Activated CD4-positive, alpha-beta T cell treated with anti-CD3 and anti-CD28 coated beads, Interleukin-2, amount 50 U/mL, for 1 hour (primary cell): ENCODE results near the gene EXOC4.

Experiments used
- DNase-seq: peaks from one replicate; pipeline ENCODE4 v3.0.0-alpha.2; 2020

EXOC4 gene

DNA sequence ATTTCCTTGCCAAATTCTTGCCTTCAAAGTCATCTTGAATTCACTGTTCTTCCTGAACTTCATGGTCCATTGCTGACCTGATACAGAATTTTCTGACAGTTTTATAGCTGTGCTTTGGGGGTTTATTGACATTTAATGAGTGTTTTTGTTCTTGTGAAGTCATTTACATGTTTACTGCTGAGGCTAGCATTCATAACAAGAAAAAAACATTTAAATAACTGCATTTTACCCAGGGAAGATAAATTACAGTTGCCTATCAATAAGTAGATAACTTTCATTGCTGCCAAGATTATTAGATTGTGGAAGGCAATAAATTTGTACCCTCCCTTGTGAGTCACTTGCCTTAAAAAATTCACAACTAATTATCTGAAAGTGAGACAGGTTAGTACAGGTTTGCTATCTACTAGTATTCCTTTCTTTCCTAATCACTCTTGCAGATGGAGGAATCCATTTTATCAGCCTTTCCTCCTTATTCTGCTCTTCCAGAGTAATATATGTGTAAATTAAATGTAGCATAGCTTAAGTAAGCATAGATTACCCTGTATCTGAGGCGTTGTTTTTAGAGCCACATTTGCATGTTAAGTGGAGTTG is 178.4 kb downstream of the EXOC4 start:
- DNase-seq, result no peak

DNA sequence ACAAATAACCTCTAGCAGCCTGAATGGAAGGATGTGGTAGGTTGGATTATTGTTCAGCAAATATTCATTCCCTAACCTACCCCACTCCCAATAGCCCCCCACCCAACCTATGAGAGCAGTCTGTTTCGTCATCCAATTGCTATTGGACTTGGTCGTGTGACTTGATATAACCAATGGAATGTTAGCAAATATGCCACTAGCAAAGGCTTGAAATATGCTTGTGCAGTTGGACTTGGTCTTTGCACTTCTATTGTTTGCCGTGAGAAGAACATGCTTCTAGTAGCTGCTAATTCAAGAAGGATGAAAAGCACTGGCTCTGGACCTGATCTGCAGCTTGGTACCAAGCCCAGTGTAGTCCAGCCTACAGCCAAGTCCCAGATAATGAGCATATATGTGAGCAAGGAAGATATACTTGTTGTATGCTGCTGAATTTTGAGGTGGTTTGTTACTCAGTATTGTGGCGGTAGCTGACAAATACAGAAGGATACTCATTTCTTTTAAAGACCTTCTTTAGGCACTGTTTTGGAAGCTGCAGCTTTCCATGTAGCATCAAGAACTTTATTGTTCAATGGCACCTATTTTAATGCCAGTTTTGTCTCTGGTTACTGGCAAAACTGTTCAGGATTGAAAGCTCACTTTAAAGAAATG is 180.4 kb downstream of the EXOC4 start:
- no peak for DNase-seq

DNA sequence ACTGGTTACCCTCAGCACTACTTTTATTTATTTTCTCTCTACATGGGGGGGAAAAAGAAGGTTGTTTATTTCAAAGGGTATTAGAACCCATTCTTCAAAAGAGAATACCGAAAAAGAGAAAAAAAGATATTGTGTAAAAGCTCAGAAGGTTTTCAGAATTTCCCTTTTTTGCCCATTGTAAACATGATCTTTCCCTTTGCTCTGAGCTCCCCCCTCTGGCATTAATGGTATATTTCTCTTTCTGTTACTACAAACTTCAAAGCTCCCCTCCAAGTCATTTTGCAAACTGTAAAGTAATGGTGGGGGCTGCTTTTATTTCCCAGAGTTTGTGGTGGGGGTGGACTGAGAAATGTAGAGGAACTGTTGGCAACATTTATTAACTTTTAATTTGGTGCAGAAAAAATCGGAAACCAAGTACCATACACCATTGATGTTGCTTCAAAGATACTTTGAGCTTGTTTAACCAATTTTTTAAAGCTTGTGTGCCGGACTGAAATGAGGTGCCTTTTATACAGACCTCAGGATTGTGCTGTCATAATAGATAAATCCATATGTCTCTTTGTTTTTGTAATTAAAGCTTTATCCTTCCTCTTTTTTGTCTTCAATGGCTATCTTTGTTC is 181.5 kb downstream of the EXOC4 start:
- no peak for DNase-seq

- no peak for DNase-seq
Observed at GRCh38 chr7:133436014-133436428, 183.1 kb downstream of the EXOC4 start.

DNA sequence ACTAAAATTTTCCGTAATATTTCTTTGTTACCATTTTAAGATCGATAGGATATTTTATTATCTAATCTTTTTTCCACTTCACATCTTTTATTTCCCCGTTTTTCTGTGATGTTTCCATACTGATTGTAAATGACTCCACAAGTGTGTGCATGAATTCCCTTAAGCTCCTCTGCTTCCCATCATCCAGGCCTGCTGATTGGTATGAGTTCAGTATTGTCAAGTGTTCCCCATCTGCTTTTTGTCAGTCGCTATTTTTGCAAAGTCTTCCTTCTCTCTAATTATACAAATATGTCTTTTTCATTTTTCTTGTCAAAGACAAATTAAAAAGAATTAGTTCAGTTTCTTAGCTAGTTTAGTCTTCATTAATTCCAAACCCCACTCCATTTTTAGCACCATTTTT is 184.7 kb downstream of the EXOC4 start:
- DNase-seq, result no peak

DNA sequence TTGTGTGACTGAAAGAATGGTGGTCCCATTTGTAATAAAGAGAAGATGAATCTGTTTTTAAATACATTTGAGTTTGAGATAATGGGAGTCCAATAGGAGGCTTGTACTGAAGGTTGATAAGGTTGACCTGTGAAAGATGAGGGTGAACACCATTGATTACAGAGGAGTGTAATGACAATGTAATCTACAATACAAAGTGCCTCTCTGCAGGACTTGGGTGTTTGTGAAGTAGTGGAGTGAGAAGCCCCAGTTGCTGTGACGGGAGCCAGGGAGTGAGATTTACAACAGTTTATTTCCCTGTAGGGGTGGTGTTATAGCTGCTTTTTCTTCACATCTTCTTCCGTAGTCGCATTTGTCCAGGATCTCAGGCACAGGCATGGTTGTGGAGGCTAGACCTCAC is 189.9 kb downstream of the EXOC4 start:
- no peak for DNase-seq

GRCh38 chr7:133445617-133446016 is 192.7 kb downstream of the EXOC4 start:
- DNase-seq, result no peak

DNA sequence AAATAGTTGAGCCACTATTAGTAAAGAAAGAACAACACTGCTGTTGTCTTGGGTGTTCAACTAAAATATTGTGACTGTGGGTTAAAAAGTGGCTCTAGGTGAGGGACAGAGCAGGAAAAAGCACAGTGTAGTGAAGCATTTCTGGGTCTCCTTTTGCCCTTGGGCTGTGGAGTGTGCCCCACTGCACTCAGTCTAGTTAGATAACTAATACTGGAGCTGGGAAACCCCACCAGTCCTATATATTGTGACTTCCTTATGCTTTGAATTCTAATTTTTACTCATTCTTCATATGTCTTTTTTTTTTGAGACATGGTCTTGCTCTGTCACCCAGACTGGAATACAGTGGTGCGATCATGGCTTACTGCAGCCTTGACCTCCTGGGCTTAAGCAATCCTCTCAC is 195.1 kb downstream of the EXOC4 start:
- DNase-seq, result no peak

- no peak for DNase-seq
Observed at GRCh38 chr7:133452577-133452976, 199.7 kb downstream of the EXOC4 start.

DNA sequence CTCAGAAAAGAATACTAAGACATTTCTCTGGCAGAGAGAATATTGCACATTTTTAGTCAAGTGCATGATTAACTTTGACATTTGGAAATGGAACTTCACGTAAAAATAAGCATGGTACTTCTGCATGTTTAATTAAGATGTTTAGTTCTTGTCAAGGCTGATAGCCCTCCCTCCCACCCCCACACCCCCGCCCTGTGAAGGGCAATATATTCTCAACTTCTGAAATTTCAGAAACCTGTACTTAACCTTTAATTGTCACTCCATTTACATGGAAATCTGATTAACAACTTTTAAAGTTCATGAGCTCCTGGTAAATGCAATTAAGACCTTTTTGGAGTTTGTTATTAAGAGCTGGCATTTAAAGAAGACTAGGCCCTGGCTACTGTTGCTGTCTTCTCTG is 205.8 kb downstream of the EXOC4 start:
- no peak for DNase-seq

DNA sequence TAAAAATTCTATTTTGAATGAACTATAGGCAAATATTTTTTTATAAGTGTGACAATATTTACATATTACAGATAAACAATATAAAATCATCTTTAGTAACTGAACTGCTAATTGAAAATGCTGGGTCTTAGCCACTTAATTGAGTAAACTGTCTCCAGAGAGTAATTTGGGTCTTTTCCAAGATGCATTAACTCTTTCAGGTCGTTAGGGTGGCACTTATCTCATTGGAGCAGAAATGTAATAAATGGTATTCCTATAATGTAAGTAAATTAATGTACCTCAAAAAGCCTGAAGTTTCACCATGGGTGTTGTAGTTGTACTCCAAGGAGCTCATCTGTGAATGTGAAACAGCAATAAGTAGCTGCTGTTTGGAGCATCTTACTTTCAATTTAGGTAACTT is 208.5 kb downstream of the EXOC4 start:
- no peak for DNase-seq

GRCh38 chr7:133475655-133476054 is 222.8 kb downstream of the EXOC4 start:
- no peak for DNase-seq

GRCh38 chr7:133477791-133478190 is 224.9 kb downstream of the EXOC4 start:
- DNase-seq, result no peak

GRCh38 chr7:133478591-133479135 is 225.8 kb downstream of the EXOC4 start:
- no peak for DNase-seq

- DNase-seq, result no peak
Observed at GRCh38 chr7:133479456-133480065, 226.7 kb downstream of the EXOC4 start.

- no peak for DNase-seq
Observed at GRCh38 chr7:133480868-133481267, 228.0 kb downstream of the EXOC4 start.

GRCh38 chr7:133481676-133482075 is 228.8 kb downstream of the EXOC4 start:
- DNase-seq, result no peak

- DNase-seq, result no peak
Observed at GRCh38 chr7:133482599-133482998, 229.7 kb downstream of the EXOC4 start.

DNA sequence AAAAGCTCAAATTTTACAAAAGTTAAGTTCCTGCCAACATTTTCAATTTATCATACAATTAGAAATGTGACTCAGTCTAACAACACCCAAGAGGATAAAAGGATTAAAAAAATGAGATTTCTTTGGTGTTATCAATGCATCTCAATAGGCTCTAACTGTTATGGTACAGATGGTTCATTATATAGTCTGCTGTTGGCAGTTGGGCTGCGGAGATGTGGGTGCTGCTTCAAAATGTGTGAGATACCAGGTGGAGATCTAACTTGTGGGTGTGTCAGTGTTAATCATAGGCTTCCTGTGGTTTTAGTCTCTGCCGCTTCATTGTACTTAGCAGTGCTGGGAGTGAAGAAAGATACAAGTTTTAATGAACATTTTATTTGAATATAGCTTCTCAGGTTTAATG is 231.2 kb downstream of the EXOC4 start:
- DNase-seq, result peak; percentile 1

DNA sequence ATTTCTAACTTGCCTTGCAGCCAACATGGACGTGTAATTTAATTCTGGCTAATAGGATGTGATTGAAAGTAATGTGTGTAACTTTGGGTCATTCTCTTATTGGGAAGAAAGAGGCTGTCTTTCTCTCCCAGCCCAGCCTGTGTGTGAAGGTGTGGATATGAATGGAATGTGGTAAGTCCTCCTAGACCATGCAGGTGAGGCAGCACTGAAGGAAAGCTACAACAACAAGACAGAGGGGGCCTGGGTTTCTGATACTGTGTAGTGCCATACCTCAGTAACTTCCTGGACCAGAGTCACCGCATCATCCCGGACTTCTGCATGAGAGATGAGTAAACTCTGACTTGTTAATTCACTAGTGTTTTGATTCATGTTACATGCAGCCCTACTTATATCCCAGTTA is 237.0 kb downstream of the EXOC4 start:
- DNase-seq, result no peak

DNA sequence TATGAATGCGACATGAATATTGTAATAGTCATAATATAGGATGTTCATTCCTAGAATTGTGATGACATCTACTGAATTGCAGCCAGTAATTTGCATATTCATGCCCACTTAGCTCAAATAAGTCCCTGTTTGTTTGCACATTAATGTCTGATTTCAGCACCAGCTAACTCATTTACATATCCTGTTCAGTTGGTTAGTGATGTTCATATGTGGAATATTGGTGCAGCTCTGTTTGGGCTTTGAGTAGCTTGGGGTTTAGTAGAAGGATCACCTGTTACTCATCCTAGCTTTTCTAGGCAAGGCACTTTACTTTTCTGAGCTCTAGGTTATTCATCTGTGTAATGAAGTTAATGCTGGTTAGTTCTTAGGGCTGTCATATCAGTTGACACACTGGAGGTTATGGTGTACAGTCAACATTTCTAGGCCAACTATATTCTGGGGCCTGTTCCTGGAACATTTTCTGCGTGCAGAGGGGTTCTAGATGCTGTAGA is 238.4 kb downstream of the EXOC4 start:
- DNase-seq, result no peak

DNA sequence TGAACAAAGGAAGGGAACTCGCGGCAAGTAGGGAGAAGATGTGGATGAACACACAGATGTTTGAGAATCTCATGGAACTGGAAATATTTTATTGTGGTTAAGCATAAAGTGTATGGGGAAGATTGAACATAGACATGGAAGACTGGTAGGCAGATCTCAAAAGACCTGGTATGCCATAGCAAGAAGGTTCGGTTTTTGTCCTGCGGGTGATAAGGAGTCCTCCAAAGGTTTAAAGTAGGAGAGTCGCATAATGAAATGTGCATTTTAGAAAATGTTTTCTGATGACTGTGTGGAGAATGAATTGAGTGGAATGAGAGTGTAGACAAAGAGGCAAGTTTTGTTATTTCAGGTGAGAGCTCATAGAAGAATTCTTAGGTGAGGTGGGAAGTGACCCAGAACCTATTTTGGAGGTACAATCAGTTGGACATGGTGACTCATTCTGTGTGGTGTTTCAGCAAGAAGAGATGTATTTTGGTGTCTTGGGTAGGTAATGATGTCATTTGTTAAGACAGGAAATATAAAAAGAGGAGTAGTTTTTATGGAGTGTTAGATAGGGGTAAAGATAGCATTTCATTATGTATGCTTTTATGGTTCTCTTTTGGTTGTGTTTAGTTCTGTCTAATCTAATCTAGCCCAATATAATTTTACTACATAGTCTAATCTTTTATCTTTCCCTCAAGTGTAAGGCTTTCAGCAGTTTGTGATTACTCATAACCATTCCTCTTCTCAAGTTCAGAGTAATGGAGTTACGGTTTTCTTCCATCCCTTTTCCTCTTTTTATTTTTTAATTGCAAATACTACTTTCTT is 239.2 kb downstream of the EXOC4 start:
- DNase-seq, result no peak

DNA sequence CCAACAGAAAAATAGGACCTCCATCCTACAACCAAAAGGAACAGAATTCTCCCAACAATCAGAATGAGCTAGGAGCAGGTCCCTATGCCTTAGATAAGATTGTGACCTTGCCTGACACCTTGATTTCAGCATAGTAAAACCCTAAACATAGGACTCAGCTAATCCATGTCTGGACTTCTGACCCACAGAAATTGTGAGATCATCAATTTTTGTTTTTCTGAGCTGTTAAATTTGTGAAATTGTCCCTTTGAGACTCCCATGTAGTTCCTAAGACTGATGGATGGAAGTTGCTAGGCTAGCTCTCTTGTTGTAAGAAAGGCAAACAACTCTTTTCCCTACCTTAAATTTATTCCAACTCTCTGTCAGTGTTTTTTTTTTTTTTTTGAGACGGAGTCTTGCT is 244.2 kb downstream of the EXOC4 start:
- no peak for DNase-seq
